HL-60 (cell line): ENCODE results near the gene NIN.

Experiments
- CTCF ChIP-seq: IDR thresholded peaks from one replicate; pipeline ENCODE4 v1.5.1; 2011; ENCODE audit warnings: low read length, control low read depth, inconsistent platforms; ENCODE audit not compliant: insufficient read depth
- GABPA ChIP-seq: IDR thresholded peaks from 2 replicates; pipeline ENCODE4 v1.6.1; 2012; ENCODE audit warnings: low read depth
- POLR2AphosphoS5 ChIP-seq: IDR thresholded peaks from 2 replicates; pipeline ENCODE4 v1.6.1; 2012; ENCODE audit warnings: low read depth
- SPI1 ChIP-seq: IDR thresholded peaks from 2 replicates; pipeline ENCODE4 v1.6.1; 2012; ENCODE audit warnings: low read depth, mild to moderate bottlenecking, borderline replicate concordance
- TF ChIP-seq, protein P1 (sequence below): IDR thresholded peaks from 2 replicates; pipeline ENCODE4 v1.6.1; 2012; ENCODE audit warnings: low read depth; ENCODE audit not compliant: insufficient replicate concordance

DNA sequence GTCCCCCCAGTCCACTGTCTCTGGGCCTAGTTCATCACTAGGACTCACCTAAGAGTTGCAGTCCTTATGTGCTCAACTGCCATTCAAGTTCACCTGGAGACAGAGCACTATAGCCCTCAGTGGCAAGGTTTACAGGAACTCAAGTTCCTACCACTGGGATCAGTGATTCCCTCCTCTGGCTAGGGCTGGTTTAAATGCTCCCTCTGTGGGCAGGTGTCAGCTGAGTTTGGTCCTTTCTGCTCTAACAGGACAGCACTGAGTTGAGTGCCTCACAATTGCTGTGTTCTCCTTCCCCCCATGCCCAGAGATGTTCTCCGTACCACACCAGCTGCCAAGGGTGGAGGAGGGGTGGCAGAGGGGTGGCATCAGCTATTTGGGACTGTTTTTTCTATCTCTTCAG, 142.1 kb downstream of the NIN start:
- TF ChIP-seq CTCF (no peak), GABPA (no peak), POLR2AphosphoS5 (no peak), SPI1 (no peak)
- TF ChIP-seq, protein P1, sequence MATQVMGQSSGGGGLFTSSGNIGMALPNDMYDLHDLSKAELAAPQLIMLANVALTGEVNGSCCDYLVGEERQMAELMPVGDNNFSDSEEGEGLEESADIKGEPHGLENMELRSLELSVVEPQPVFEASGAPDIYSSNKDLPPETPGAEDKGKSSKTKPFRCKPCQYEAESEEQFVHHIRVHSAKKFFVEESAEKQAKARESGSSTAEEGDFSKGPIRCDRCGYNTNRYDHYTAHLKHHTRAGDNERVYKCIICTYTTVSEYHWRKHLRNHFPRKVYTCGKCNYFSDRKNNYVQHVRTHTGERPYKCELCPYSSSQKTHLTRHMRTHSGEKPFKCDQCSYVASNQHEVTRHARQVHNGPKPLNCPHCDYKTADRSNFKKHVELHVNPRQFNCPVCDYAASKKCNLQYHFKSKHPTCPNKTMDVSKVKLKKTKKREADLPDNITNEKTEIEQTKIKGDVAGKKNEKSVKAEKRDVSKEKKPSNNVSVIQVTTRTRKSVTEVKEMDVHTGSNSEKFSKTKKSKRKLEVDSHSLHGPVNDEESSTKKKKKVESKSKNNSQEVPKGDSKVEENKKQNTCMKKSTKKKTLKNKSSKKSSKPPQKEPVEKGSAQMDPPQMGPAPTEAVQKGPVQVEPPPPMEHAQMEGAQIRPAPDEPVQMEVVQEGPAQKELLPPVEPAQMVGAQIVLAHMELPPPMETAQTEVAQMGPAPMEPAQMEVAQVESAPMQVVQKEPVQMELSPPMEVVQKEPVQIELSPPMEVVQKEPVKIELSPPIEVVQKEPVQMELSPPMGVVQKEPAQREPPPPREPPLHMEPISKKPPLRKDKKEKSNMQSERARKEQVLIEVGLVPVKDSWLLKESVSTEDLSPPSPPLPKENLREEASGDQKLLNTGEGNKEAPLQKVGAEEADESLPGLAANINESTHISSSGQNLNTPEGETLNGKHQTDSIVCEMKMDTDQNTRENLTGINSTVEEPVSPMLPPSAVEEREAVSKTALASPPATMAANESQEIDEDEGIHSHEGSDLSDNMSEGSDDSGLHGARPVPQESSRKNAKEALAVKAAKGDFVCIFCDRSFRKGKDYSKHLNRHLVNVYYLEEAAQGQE, result no peak
